ENCODE measurements around the gene NDUFA13.

DNA sequence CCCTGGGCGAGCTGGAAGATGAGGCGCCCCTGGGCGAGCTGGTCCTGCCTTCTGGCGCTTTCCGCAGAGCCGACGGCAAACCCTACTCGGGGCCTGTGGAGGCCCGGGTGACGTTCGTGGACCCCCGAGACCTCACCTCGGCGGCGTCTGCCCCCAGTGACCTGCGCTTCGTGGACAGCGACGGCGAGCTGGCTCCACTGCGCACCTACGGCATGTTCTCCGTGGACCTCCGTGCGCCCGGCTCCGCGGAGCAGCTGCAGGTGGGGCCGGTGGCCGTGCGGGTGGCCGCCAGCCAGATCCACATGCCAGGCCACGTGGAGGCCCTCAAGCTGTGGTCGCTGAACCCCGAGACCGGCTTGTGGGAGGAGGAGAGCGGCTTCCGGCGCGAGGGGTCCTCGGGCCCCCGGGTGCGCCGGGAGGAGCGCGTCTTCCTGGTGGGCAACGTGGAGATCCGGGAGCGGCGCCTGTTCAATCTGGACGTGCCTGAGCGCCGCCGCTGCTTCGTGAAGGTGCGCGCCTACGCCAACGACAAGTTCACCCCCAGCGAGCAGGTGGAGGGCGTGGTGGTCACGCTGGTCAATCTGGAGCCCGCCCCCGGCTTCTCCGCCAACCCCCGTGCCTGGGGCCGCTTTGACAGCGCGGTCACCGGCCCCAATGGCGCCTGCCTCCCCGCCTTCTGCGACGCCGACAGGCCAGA, 28.4 kb downstream of the NDUFA13 start:
- no peak for TF ChIP-seq GATA2 (IDR thresholded peaks at IDR 0.05; ENCODE audit: low read depth, low read length)
- no peak for TF ChIP-seq GATA3 (IDR thresholded peaks at IDR 0.05; ENCODE audit: low read depth, low read length)
